A549 (cell line): ENCODE data around the gene NOS1. TPM values are rescaled to one million over a fixed set of nuclear protein-coding genes. Genes with fewer than 3 reads are reported as not detected.

Experiments used
- ATAC-seq, 2 experiments: fragments of 200-7000 bp in 1 of 2; fragments of >200 bp in 1 of 2; cut with Nextera tagmentation in 1 of 2; cut with Tn5 transposase in 1 of 2; 3 replicates each; pipeline versions ENCODE4 v1.8.0 to v1.9.1; 2018 to 2020; ENCODE audit warnings: mild to moderate bottlenecking in 1 of 2, moderate library complexity in 1 of 2
- CTCF ChIA-PET: fragments of 300-600 bp; sonication (Branson Sonifier 250); formaldehyde crosslinking; extraction: SDS; loops from one replicate; lab custom pipeline; 2021; ENCODE audit warnings: antibody characterized with exemption, inconsistent platforms; lab: Yijun Ruan, JAX
- POLR2A ChIA-PET: fragments of 350-600 bp; formaldehyde crosslinking; extraction: SDS; loops from one replicate; lab custom pipeline; 2021; ENCODE audit warnings: antibody characterized with exemption, inconsistent platforms; lab: Yijun Ruan, JAX
- DNase-seq, 2 experiments: peaks; one replicate each; pipeline versions ENCODE4 v3.0.0 to v3.0.0-alpha.2; 2011 to 2016; ENCODE audit warnings: low read depth in 1 of 2, low spot score in 1 of 2
- FAIRE-seq: peaks from 2 replicates; lab custom pipeline; 2011; peaks lifted over from hg19 to GRCh38; lab: Jason Lieb, UNC
- H3K27ac ChIP-seq, 2 experiments: fragments of >200 bp; sonication (Bioruptor Twin); formaldehyde crosslinking; 3 replicates each; pipeline ENCODE4 v1.5.1; 2016 to 2017
- H3K4me1 ChIP-seq: fragments of >200 bp; sonication (Bioruptor Twin); formaldehyde crosslinking; 3 replicates; pipeline ENCODE4 v1.6.1; 2016
- H3K4me2 ChIP-seq: fragments of >200 bp; sonication (Bioruptor Twin); formaldehyde crosslinking; 3 replicates; pipeline ENCODE4 v1.6.1; 2016
- H3K4me3 ChIP-seq: fragments of >200 bp; sonication (Bioruptor Twin); formaldehyde crosslinking; 3 replicates; pipeline ENCODE4 v1.5.1; 2016
- H3K9me3 ChIP-seq: fragments of >200 bp; sonication (Bioruptor Twin); formaldehyde crosslinking; 3 replicates; pipeline ENCODE4 v1.6.1; 2016
- BHLHE40 ChIP-seq: IDR thresholded peaks from 2 replicates; pipeline ENCODE4 v1.6.1; 2012; ENCODE audit warnings: low read depth, low read length, inconsistent platforms
- CBX2 ChIP-seq: fragments of 200-600 bp; sonication (generic); IDR thresholded peaks from 2 replicates; pipeline ENCODE4 v1.6.1; 2016; ENCODE audit warnings: low read depth, mild to moderate bottlenecking, borderline replicate concordance
- CHD2 ChIP-seq: fragments of 150-350 bp; IDR thresholded peaks from 2 replicates; pipeline ENCODE4 v1.6.1; 2014; ENCODE audit warnings: low read length; ENCODE audit not compliant: partially characterized antibody
- CHD4 ChIP-seq: fragments of 200-600 bp; sonication (generic); IDR thresholded peaks from 2 replicates; pipeline ENCODE4 v1.6.1; 2016; ENCODE audit warnings: antibody characterized with exemption, mild to moderate bottlenecking, borderline replicate concordance
- CTCF ChIP-seq: fragments of >200 bp; sonication (Bioruptor Twin); formaldehyde crosslinking; IDR thresholded peaks from 3 replicates; pipeline ENCODE4 v1.5.1; 2016
- ELK1 ChIP-seq: fragments of 150-350 bp; IDR thresholded peaks from 2 replicates; pipeline ENCODE4 v1.6.1; 2014; ENCODE audit warnings: low read depth, mild to moderate bottlenecking, low read length
- FOSB ChIP-seq: fragments of 250-450 bp; sonication (Bioruptor Pico); IDR thresholded peaks from 2 replicates; pipeline ENCODE4 v1.5.0; 2020; ENCODE audit warnings: mild to moderate bottlenecking, moderate library complexity
- FOSL2 ChIP-seq, 2 experiments: fragments of 450-650 bp in 1 of 2; fragments of >200 bp in 1 of 2; sonication (Bioruptor Twin) in 1 of 2; formaldehyde crosslinking; IDR thresholded peaks; 2 replicates each; pipeline versions ENCODE4 v1.5.0 to v1.6.1; 2016 to 2020; ENCODE audit warnings: mild to moderate bottlenecking in 1 of 2, moderate library complexity in 1 of 2
- GATA3 ChIP-seq: IDR thresholded peaks from 2 replicates; pipeline ENCODE4 v1.6.1; 2012; ENCODE audit warnings: borderline replicate concordance
- HES2 ChIP-seq: fragments of >200 bp; sonication (Bioruptor Twin); formaldehyde crosslinking; IDR thresholded peaks from 2 replicates; pipeline ENCODE4 v1.6.1; 2016
- HOXB5 ChIP-seq: fragments of 250-450 bp; sonication (Bioruptor Pico); IDR thresholded peaks from 2 replicates; pipeline ENCODE4 v1.5.0; 2020; ENCODE audit warnings: mild to moderate bottlenecking, moderate library complexity
- JUNB ChIP-seq: fragments of >200 bp; sonication (Bioruptor Twin); formaldehyde crosslinking; IDR thresholded peaks from 2 replicates; pipeline ENCODE4 v1.6.1; 2016
- MAFK ChIP-seq: fragments of 450-650 bp; IDR thresholded peaks from 2 replicates; pipeline ENCODE4 v1.6.1; 2014; ENCODE audit not compliant: partially characterized antibody
- MAX ChIP-seq: IDR thresholded peaks from 2 replicates; pipeline ENCODE4 v1.6.1; 2012
- MYC ChIP-seq: IDR thresholded peaks from 2 replicates; pipeline ENCODE4 v1.6.1; 2012; ENCODE audit warnings: mild to moderate bottlenecking, inconsistent platforms, low read length, improper control_type of control experiment, borderline replicate concordance
- NFE2L2 ChIP-seq: fragments of 150-350 bp; conservative IDR thresholded peaks from 2 replicates; pipeline ENCODE4 v1.6.1; 2014; ENCODE audit warnings: low read length
- PBX3 ChIP-seq: IDR thresholded peaks from 2 replicates; pipeline ENCODE4 v1.6.1; 2012
- RAD21 ChIP-seq, 2 experiments: fragments of >200 bp in 1 of 2; sonication (Bioruptor Twin) in 1 of 2; formaldehyde crosslinking in 1 of 2; IDR thresholded peaks in 1 of 2; conservative IDR thresholded peaks in 1 of 2; 2 replicates in 1 of 2; 3 replicates in 1 of 2; pipeline ENCODE4 v1.6.1; 2012 to 2018; ENCODE audit warnings: inconsistent platforms in 1 of 2
- REST ChIP-seq: fragments of 200-600 bp; sonication (generic); IDR thresholded peaks from 2 replicates; pipeline ENCODE4 v1.6.1; 2016; ENCODE audit warnings: antibody characterized with exemption, mild to moderate bottlenecking, moderate library complexity
- SMC3 ChIP-seq: fragments of >200 bp; sonication (Bioruptor Twin); formaldehyde crosslinking; IDR thresholded peaks from 3 replicates; pipeline ENCODE4 v1.6.1; 2018; ENCODE audit warnings: inconsistent platforms
- ZFP36 ChIP-seq: fragments of 450-650 bp; IDR thresholded peaks from 2 replicates; pipeline ENCODE4 v1.6.1; 2014; ENCODE audit warnings: borderline replicate concordance; ENCODE audit not compliant: partially characterized antibody
- WGBS: methylation state at CpG from one replicate; pipeline ENCODE4 v1.1.6; 2017; ENCODE audit errors: missing lambda C conversion rate; 5-methylcytosine and 5-hydroxymethylcytosine counted together
- polyA plus RNA-seq, 4 experiments: library from polyadenylated mRNA; depleted of rRNA in 3 of 4; stranded (reverse); fragments of >200 nt; fragmentation: RNase III in 1 of 4; extraction: RNeasy Plus Mini Kit Qiagen cat#74134 plus additional on column Dnase treatment in 1 of 4; gene quantifications; 2 replicates in 3 of 4; 3 replicates in 1 of 4; pipeline ENCODE4 v1.2.3, GENCODE V29; 2011 to 2017

The NOS1 gene
- polyA plus RNA-seq, 2 of the 4 experiments (the other 2 are of a cell fraction): 0.10 to 0.39 TPM

GRCh38 chr12:117333331-117333881, 28.0 kb downstream of the NOS1 start (continued):
- TF ChIP-seq PBX3 (no peak), ELK1 (no peak), FOSL2 (IDR thresholded peaks at IDR 0.05) (no peak), FOSL2 (CRISPR knock-in tag; IDR thresholded peaks at IDR 0.05) (no peak), CBX2 (no peak), REST (no peak), CHD2 (no peak), ZFP36 (no peak), GATA3 (no peak), CHD4 (no peak), MAX (no peak), HOXB5 (CRISPR knock-in tag) (no peak), JUNB (no peak)

- no peak for FAIRE-seq
- peak overlapping the region; percentile 39; the same call in 2 of the 3 replicates for H3K4me2 ChIP-seq
- TF ChIP-seq FOSL2 (IDR thresholded peaks at IDR 0.05) (no peak), FOSL2 (CRISPR knock-in tag; IDR thresholded peaks at IDR 0.05) (peak; percentile 31; the same call in 1 of the 2 replicates), HES2 (no peak), CTCF (peak; percentile 45), MAFK (no peak), NFE2L2 (no peak), BHLHE40 (no peak), SMC3 (peak; percentile 61), MYC (no peak), RAD21 (conservative IDR thresholded peaks at IDR 0.05 in 1 of 2, IDR thresholded peaks at IDR 0.05 in 1 of 2) (peak; percentile 53 to 66), GATA3 (no peak), FOSB (CRISPR knock-in tag) (no peak)
- 12% methylated on average over 5 of the region's 5 CpGs for WGBS
- DNase-seq: peak; percentile 27 to 73
- no peaks in the 10 kb centered on the region for H3K9me3 ChIP-seq
- H3K4me3 ChIP-seq: no peak overlapping the region
- no peak overlapping the region; a peak in 1 of 6 replicates for H3K27ac ChIP-seq
- ATAC-seq: peak; percentile 35 to 65; a peak in 3 of 6 replicates
- H3K4me1 ChIP-seq: peaks cover 12% of the 10 kb centered on the region; the same call in 2 of the 3 replicates
- POLR2A ChIA-PET: no interaction called here
- CTCF ChIA-PET: interaction anchor here (0.5 to 3.8 kb wide), 13 partner anchors 14 to 518 kb away, joined by 3 to 28 read pairs (median 4); no protein-coding TSS in a partner anchor
Observed at GRCh38 chr12:117331691-117332090, 29.7 kb downstream of the NOS1 start.
